ENCODE results near the gene TSSK3. TPM values are rescaled to one million over a fixed set of nuclear protein-coding genes. Genes with fewer than 3 reads are reported as not detected.

TSSK3 gene
- total and polyA plus RNA-seq, 9 donors: 0.78 to 12.4 (median 4.0) TPM

- no peaks in the 10 kb centered on the region for H3K36me3 ChIP-seq
- H3K27me3 ChIP-seq: no peaks in the 10 kb centered on the region
- no peak overlapping the region for H3K4me3 ChIP-seq
- TF ChIP-seq CTCF (IDR thresholded peaks at IDR 0.05): no peak
- TF ChIP-seq POLR2A (IDR thresholded peaks at IDR 0.05): no peak
- no peak for TF ChIP-seq EP300 (IDR thresholded peaks at IDR 0.05)
- DNase-seq: no peak
- 93 to 96% (median 93%) methylated on average over 10 of the region's 10 CpGs for WGBS, 3 donors
- peaks cover 1% of the 10 kb centered on the region for H3K4me1 ChIP-seq (ENCODE audit: insufficient read depth)
- no peak overlapping the region for H3K27ac ChIP-seq
- H3K9me3 ChIP-seq: no peaks in the 10 kb centered on the region
- intact Hi-C loops (cut with DNase I): no loop called here
Observed at GRCh38 chr1:32342704-32343103, 19.6 kb upstream of the TSSK3 start.

GRCh38 chr1:32345289-32345827 lies 17.0 kb upstream of the TSSK3 start:
- intact Hi-C loops (cut with DNase I): no loop called here
- Histone ChIP-seq H3K4me3 (no peak overlapping the region), H3K9me3 (no peaks in the 10 kb centered on the region), H3K27me3 (no peaks in the 10 kb centered on the region), H3K27ac (peak overlapping the region; percentile 37 to 77), H3K4me1 (ENCODE audit: insufficient read depth) (peaks cover 1% of the 10 kb centered on the region), H3K36me3 (no peaks in the 10 kb centered on the region)
- TF ChIP-seq POLR2A (IDR thresholded peaks at IDR 0.05): no peak
- TF ChIP-seq EP300 (IDR thresholded peaks at IDR 0.05): no peak
- no peak for TF ChIP-seq CTCF (IDR thresholded peaks at IDR 0.05)
- 18 to 24% (median 20%) methylated on average over 8 of the region's 8 CpGs for WGBS, 3 donors
- peak; percentile 73 to 87 (median 83) for DNase-seq

GRCh38 chr1:32346532-32347157 lies 15.7 kb upstream of the TSSK3 start:
- no peaks in the 10 kb centered on the region for H3K27me3 ChIP-seq
- DNase-seq: peak in 1 of 5 donors; percentile 33
- intact Hi-C loops (cut with DNase I): no loop called here
- H3K4me3 ChIP-seq: no peak overlapping the region
- TF ChIP-seq POLR2A (IDR thresholded peaks at IDR 0.05): no peak
- no peak for TF ChIP-seq EP300 (IDR thresholded peaks at IDR 0.05)
- TF ChIP-seq CTCF (IDR thresholded peaks at IDR 0.05): no peak
- H3K27ac ChIP-seq: peak overlapping the region; percentile 37 to 77
- 86 to 92% (median 88%) methylated on average over 9 of the region's 9 CpGs for WGBS, 3 donors
- H3K4me1 ChIP-seq (ENCODE audit: insufficient read depth): peaks cover 1% of the 10 kb centered on the region
- no peaks in the 10 kb centered on the region for H3K9me3 ChIP-seq
- no peaks in the 10 kb centered on the region for H3K36me3 ChIP-seq

GRCh38 chr1:32349211-32349708 lies 13.1 kb upstream of the TSSK3 start:
- H3K27ac ChIP-seq: no peak overlapping the region
- no peaks in the 10 kb centered on the region for H3K9me3 ChIP-seq
- H3K4me3 ChIP-seq: no peak overlapping the region
- 52 to 55% (median 52%) methylated on average over 8 of the region's 8 CpGs for WGBS, 3 donors
- intact Hi-C loops (cut with DNase I): no loop called here
- DNase-seq: peak in 1 of 5 donors; percentile 39
- H3K27me3 ChIP-seq: no peaks in the 10 kb centered on the region
- no peaks in the 10 kb centered on the region for H3K36me3 ChIP-seq
- peaks cover 17% of the 10 kb centered on the region for H3K4me1 ChIP-seq (ENCODE audit: insufficient read depth)
- TF ChIP-seq POLR2A (IDR thresholded peaks at IDR 0.05) (no peak), CTCF (IDR thresholded peaks at IDR 0.05) (no peak), EP300 (IDR thresholded peaks at IDR 0.05) (no peak)

All from ovary (tissue), 9 donors.